Thymus (tissue), 11 donors: Measurements from ENCODE around the gene HIVEP3. TPM values are rescaled to one million over a fixed set of nuclear protein-coding genes. Genes with fewer than 3 reads are reported as not detected.

ENCODE experiments used
- DNase-seq, 9 donors: peaks; one replicate each; pipeline ENCODE4 v3.0.0-alpha.2; 2013; ENCODE audit warnings: low spot score in 9 of 9, low read depth in 6 of 9, missing footprints in 1 of 9
- H3K27ac ChIP-seq, 2 donors: one replicate each; pipeline ENCODE4 v1.5.1; 2013; ENCODE audit warnings: control low read depth in 1 of 2, low read depth in 1 of 2, low read length in 1 of 2, mild to moderate bottlenecking in 1 of 2, moderate library complexity in 1 of 2
- H3K27me3 ChIP-seq, 2 donors: one replicate each; pipeline ENCODE4 v1.5.1; 2013; ENCODE audit warnings: low read length in 1 of 2; ENCODE audit not compliant: control insufficient read depth in 2 of 2, insufficient read depth in 1 of 2
- H3K36me3 ChIP-seq, 2 donors: one replicate each; pipeline ENCODE4 v1.5.1; 2013; ENCODE audit warnings: low read length in 1 of 2, mild to moderate bottlenecking in 1 of 2, moderate library complexity in 1 of 2; ENCODE audit not compliant: control insufficient read depth in 2 of 2, insufficient read depth in 2 of 2
- H3K4me1 ChIP-seq, 2 donors: one replicate each; pipeline ENCODE4 v1.5.1; 2013; ENCODE audit warnings: low read length in 2 of 2; ENCODE audit not compliant: control insufficient read depth in 2 of 2, insufficient read depth in 2 of 2
- H3K4me3 ChIP-seq, 2 donors: one replicate each; pipeline ENCODE4 v1.5.1; 2013; ENCODE audit warnings: low read length in 2 of 2, control low read depth in 1 of 2, mild to moderate bottlenecking in 1 of 2
- H3K9me3 ChIP-seq, 2 donors: one replicate each; pipeline ENCODE4 v1.5.1; 2013; ENCODE audit warnings: low read length in 1 of 2, mild to moderate bottlenecking in 1 of 2; ENCODE audit not compliant: control insufficient read depth in 2 of 2, insufficient read depth in 1 of 2
- WGBS: extraction: QIAGEN DNeasy Blood & Tissue Kit; methylation state at CpG from one replicate; pipeline ENCODE4 v1.1.7; 2013; 5-methylcytosine and 5-hydroxymethylcytosine counted together
- polyA plus RNA-seq: library from polyadenylated mRNA; stranded (reverse); fragments of 200-250 nt; gene quantifications from one replicate; pipeline ENCODE4 v1.2.3, GENCODE V29; 2013
- total RNA-seq: library from RNA; stranded (reverse); fragments of 120-200 nt; gene quantifications from one replicate; pipeline ENCODE4 v1.2.4, GENCODE V29; 2013
- donor health status: healthy.

Gene HIVEP3
- total and polyA plus RNA-seq, 2 donors = 6.7 to 12.1 TPM

GRCh38 chr1:41894101-41894807 lies 24.5 kb downstream of the HIVEP3 start:
- 77% methylated on average over 4 of the region's 4 CpGs for WGBS
- Histone ChIP-seq H3K27ac (peak overlapping the region in 1 of 2 donors; percentile 48), H3K27me3 (no peaks in the 10 kb centered on the region), H3K36me3 (no peaks in the 10 kb centered on the region), H3K4me1 (peaks cover 45 to 84% of the 10 kb centered on the region in 2 donors), H3K4me3 (no peak overlapping the region), H3K9me3 (no peaks in the 10 kb centered on the region)
- DNase-seq = no peak

GRCh38 chr1:41892301-41892781 lies 26.4 kb downstream of the HIVEP3 start:
- peak overlapping the region; percentile 64 to 95 for H3K27ac ChIP-seq
- peaks cover 0 to 6% of the 10 kb centered on the region in 2 donors for H3K36me3 ChIP-seq
- peaks cover 37 to 74% of the 10 kb centered on the region in 2 donors for H3K4me1 ChIP-seq
- WGBS = 18% methylated on average over 5 of the region's 5 CpGs
- H3K27me3 ChIP-seq = no peaks in the 10 kb centered on the region
- no peaks in the 10 kb centered on the region for H3K9me3 ChIP-seq
- peak overlapping the region in 1 of 2 donors; percentile 51 for H3K4me3 ChIP-seq
- peak in 2 of 9 donors; percentile 54 to 81 for DNase-seq

- peaks cover 37 to 71% of the 10 kb centered on the region in 2 donors for H3K4me1 ChIP-seq
- H3K9me3 ChIP-seq = no peaks in the 10 kb centered on the region
- peak in 7 of 9 donors; percentile 62 to 90 (median 68) for DNase-seq
- peak overlapping the region; percentile 43 to 51 for H3K4me3 ChIP-seq
- peaks cover 0 to 6% of the 10 kb centered on the region in 2 donors for H3K36me3 ChIP-seq
- H3K27ac ChIP-seq = peak overlapping the region; percentile 93 to 95
- 2% methylated on average over 9 of the region's 9 CpGs for WGBS
- no peaks in the 10 kb centered on the region for H3K27me3 ChIP-seq
These were observed 27.4 kb downstream of the HIVEP3 start for GRCh38 chr1:41891199-41891896.

DNA sequence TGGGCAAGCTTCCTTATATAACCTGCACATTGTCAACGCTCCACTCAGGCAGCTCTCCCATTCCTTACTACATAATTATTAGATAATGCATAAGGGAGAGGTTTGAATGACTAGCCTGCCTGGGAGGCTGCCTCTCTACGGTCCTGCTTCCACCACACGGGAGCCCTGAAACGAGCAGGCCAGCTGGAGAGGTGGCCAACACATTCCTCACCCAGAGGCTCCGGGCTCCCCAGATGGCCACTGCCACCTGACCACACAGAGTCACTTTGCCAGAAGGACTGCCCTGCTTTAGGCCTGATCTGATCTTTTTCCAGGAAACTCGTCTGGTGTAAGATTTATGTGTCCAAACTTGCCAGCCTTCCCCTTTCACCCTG lies 27.9 kb downstream of the HIVEP3 start:
- no peak overlapping the region for H3K4me3 ChIP-seq
- DNase-seq = no peak
- peaks cover 0 to 6% of the 10 kb centered on the region in 2 donors for H3K36me3 ChIP-seq
- 42% methylated on average over 6 of the region's 6 CpGs for WGBS
- H3K27ac ChIP-seq = peak overlapping the region; percentile 83 to 95
- H3K27me3 ChIP-seq = no peaks in the 10 kb centered on the region
- H3K9me3 ChIP-seq = no peaks in the 10 kb centered on the region
- H3K4me1 ChIP-seq = peaks cover 37 to 71% of the 10 kb centered on the region in 2 donors

DNA sequence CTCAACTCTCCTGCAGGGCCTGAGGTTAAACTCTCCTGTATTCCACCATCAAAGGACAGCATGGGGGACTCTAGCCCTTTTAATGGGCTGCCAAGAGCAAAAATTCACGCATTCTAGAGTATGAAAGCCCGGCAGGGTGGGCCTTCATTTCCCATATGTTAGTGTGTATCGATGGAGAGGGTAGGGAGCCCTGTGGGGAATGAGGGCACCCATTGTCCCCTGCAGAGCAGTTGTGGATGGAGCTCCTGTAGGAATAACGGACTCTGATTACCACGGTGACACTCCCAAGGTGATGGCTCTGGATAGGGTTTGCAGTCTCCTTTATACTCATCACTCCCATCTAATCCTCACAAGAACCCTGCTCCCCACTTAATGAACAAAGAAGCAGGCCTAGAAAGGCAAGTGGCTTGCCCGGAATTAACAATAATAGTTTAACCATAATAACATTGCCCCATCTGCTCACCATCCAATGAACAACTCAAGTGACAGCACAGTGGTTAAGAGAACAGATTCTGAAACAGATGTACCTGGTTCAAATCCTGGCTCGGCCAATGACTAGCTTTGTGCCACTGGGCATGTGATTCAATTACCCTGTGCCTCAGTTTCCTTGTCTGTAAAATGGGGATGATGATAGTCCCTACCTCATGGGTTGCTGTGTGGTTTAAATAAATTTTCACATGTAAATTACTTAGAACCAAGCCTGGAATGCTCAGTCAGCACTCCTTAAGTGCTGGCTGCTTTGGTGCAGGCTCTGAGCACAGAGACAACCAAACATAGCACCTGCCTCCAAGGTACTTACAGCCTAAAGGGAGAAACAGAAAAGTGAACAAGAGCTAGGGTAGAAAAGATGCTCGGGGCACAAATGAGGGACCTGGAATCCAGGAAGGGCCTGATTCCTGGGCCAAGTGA lies 29.0 kb downstream of the HIVEP3 start:
- DNase-seq = no peak
- Histone ChIP-seq H3K9me3 (no peaks in the 10 kb centered on the region), H3K27me3 (no peaks in the 10 kb centered on the region), H3K4me1 (peaks cover 32 to 66% of the 10 kb centered on the region in 2 donors), H3K36me3 (peaks cover 0 to 6% of the 10 kb centered on the region in 2 donors), H3K4me3 (no peak overlapping the region), H3K27ac (peak overlapping the region; percentile 25 to 27)
- 97% methylated on average over 8 of the region's 8 CpGs for WGBS

DNA sequence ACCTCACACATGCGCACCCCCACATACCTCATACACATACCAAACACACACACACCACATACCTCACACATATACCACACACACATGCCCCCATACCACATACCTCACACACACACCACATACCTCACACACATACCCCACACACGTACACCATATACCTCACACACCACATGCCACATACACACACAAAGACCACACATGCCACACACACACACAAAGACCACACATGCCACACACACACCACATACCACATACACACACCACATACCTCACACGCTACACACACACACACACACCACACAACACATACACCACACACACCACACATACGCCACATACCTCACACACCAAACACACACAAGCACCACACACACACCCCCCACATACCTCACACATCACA lies 30.0 kb downstream of the HIVEP3 start:
- Histone ChIP-seq H3K27me3 (no peaks in the 10 kb centered on the region), H3K27ac (peak overlapping the region in 1 of 2 donors; percentile 18), H3K36me3 (peaks cover 0 to 6% of the 10 kb centered on the region in 2 donors), H3K4me1 (peaks cover 27 to 66% of the 10 kb centered on the region in 2 donors), H3K9me3 (no peaks in the 10 kb centered on the region), H3K4me3 (no peak overlapping the region)
- no peak for DNase-seq
- 99% methylated on average over 4 of the region's 4 CpGs for WGBS

- peaks cover 22 to 68% of the 10 kb centered on the region in 2 donors for H3K4me1 ChIP-seq
These were observed 31.4 kb downstream of the HIVEP3 start for GRCh38 chr1:41887365-41887764.

DNA sequence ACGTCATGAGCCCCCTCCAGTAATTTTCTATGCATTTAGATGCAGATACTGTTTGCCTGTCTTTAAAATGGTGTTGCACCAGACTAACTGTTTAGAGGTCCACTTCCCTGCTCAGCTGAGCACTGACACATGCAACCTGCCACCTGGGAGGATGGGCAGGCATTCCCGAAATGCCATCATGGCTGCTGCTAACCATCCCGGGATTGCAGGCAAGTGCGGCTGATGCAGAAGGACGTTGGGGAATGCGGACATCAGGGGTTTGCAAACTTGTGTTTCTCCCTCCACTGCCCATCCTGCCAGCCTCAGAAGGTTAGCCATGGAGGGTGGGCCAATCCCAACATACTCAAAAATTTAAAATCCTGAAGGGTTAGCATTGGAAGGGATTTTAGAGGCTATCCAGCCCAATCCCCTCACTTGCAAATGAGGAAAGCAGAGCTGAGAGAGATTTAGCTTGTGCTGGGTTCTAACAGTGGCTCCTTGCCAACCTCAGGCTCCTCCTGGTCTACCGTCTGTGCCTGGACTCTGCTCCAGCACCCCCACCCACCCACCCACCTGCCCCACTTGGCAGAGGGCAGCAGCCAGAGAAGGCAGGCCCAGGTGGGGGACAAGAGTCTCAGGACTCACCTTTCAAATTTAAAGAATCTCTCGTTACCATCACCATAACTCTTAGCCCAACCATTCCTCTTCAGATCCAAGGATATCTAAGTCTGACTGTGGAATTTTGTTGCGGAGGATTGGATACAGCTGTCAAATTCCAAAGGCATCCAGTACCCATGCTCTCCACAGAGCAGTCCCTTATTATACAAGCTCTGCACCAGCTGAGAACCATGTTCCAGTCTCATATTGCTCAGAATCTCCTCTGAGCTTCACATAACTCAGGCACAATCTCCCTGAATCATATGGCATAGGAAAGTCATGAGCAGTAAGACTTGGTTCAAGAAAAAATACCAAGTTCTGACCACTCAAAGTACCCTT lies 34.2 kb downstream of the HIVEP3 start:
- no peak for DNase-seq
- peak overlapping the region in 1 of 2 donors; percentile 46 for H3K27ac ChIP-seq
- WGBS = 84% methylated on average over 9 of the region's 9 CpGs

More at GRCh38 chr1:41887365-41887764, 31.4 kb downstream of the HIVEP3 start:
- H3K36me3 ChIP-seq = peaks cover 0 to 6% of the 10 kb centered on the region in 2 donors
- WGBS = 85% methylated on average over 1 of the region's 1 CpG
- no peaks in the 10 kb centered on the region for H3K27me3 ChIP-seq
- no peaks in the 10 kb centered on the region for H3K9me3 ChIP-seq
- no peak for DNase-seq
- H3K27ac ChIP-seq = peak overlapping the region in 1 of 2 donors; percentile 10
- H3K4me3 ChIP-seq = no peak overlapping the region

More for the DNA sequence above, 34.2 kb downstream of the HIVEP3 start:
- Histone ChIP-seq H3K36me3 (peaks cover 0 to 6% of the 10 kb centered on the region in 2 donors), H3K27me3 (no peaks in the 10 kb centered on the region), H3K9me3 (no peaks in the 10 kb centered on the region), H3K4me3 (no peak overlapping the region), H3K4me1 (peaks cover 14 to 62% of the 10 kb centered on the region in 2 donors)
